Measurements from ENCODE around the gene BRD7. TPM values are rescaled to one million over a fixed set of nuclear protein-coding genes. Genes with fewer than 3 reads are reported as not detected.

Gene BRD7
- total and polyA plus RNA-seq, 2 of the 13 experiments (the other 11 are each of a cell fraction or from before 2014, with no cell fraction given): 82.3 to 149 TPM

DNA sequence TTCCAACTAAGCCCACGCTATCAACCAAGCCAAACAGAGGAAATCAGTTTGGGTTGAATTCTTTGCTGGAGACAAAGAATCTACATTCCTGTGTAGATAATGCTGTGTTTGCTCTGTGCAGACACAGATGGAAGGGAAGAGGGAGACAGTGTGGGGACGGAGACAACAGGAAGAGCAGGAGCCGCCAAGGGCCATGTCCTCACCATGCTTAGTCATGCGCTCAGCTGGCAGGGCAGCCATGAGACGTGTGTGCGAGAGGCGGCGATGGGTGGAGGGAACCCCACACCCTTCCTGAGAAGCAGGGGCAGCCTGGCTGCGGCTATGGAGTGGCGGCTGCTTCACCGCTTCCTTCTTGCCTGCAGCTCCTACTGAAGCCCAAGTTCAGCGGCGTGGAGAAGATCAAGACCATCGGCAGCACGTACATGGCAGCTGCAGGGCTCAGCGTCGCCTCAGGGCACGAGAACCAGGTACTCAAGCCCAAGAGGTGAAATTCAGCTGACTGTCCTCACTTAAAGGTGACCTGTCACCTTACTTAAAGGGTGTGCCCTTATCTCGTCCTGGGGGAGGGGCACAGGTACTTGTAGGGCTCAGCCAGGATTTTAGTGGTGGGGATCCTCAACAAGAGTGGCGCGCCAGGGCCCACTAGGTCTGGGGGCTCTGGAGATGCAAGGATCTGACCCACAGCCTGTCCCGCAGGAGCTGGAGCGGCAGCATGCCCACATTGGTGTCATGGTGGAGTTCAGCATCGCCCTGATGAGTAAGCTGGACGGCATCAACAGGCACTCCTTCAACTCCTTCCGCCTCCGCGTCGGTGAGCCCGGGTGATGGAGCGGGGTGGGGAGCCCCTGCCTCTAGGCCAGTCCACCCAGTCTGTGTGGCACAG lies 55.0 kb downstream of the BRD7 start (continued):
- TF ChIP-seq MAFG (CRISPR knock-in tag; IDR thresholded peaks at IDR 0.05) (no peak), FOSL1 (CRISPR knock-in tag; IDR thresholded peaks at IDR 0.05; ENCODE audit: borderline replicate concordance) (peak; percentile 35; the same call in 1 of the 2 replicates), GFI1 (CRISPR knock-in tag; IDR thresholded peaks at IDR 0.05; ENCODE audit: borderline replicate concordance) (peak; percentile 59; the same call in 1 of the 2 replicates), GATAD2A (CRISPR knock-in tag; IDR thresholded peaks at IDR 0.05) (0 out of 2 replicates have a peak, but pooled peaks have one; percentile 46), ATF3 (CRISPR knock-in tag; IDR thresholded peaks at IDR 0.05) (peak; percentile 80), SRSF4 (IDR thresholded peaks at IDR 0.05; ENCODE audit: low read depth, low read length, poor library complexity, severe bottlenecking) (no peak), SAP130 (CRISPR knock-in tag; IDR thresholded peaks at IDR 0.05; ENCODE audit: low read depth) (peak; percentile 82), AKNA (CRISPR knock-in tag; IDR thresholded peaks at IDR 0.05; ENCODE audit: borderline replicate concordance) (no peak), ZNF558 (CRISPR knock-in tag; IDR thresholded peaks at IDR 0.05; ENCODE audit: borderline replicate concordance) (no peak), RXRB (CRISPR knock-in tag; IDR thresholded peaks at IDR 0.05; ENCODE audit: borderline replicate concordance) (peak; percentile 74; the same call in 1 of the 2 replicates), RFXAP (CRISPR knock-in tag; IDR thresholded peaks at IDR 0.05; ENCODE audit: borderline replicate concordance) (0 out of 2 replicates have a peak, but pooled peaks have one; percentile 49), ZNF441 (CRISPR knock-in tag; IDR thresholded peaks at IDR 0.05; ENCODE audit: borderline replicate concordance) (no peak), ONECUT2 (CRISPR knock-in tag; IDR thresholded peaks at IDR 0.05) (no peak)
- TF ChIP-seq, protein P1, sequence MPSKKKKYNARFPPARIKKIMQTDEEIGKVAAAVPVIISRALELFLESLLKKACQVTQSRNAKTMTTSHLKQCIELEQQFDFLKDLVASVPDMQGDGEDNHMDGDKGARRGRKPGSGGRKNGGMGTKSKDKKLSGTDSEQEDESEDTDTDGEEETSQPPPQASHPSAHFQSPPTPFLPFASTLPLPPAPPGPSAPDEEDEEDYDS (CRISPR knock-in tag; IDR thresholded peaks at IDR 0.05): no peak
- TF ChIP-seq, protein P2, sequence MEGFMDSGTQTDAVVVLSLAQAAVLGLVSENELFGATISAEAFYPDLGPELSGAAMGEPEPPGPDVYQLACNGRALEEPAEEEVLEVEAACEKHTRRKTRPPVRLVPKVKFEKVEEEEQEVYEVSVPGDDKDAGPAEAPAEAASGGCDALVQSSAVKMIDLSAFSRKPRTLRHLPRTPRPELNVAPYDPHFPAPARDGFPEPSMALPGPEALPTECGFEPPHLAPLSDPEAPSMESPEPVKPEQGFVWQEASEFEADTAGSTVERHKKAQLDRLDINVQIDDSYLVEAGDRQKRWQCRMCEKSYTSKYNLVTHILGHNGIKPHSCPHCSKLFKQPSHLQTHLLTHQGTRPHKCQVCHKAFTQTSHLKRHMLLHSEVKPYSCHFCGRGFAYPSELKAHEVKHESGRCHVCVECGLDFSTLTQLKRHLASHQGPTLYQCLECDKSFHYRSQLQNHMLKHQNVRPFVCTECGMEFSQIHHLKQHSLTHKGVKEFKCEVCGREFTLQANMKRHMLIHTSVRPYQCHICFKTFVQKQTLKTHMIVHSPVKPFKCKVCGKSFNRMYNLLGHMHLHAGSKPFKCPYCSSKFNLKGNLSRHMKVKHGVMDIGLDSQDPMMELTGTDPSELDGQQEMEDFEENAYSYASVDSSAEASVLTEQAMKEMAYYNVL (CRISPR knock-in tag; IDR thresholded peaks at IDR 0.05; ENCODE audit: borderline replicate concordance): peak; percentile 82; the same call in 1 of the 2 replicates
- TF ChIP-seq, protein P3, sequence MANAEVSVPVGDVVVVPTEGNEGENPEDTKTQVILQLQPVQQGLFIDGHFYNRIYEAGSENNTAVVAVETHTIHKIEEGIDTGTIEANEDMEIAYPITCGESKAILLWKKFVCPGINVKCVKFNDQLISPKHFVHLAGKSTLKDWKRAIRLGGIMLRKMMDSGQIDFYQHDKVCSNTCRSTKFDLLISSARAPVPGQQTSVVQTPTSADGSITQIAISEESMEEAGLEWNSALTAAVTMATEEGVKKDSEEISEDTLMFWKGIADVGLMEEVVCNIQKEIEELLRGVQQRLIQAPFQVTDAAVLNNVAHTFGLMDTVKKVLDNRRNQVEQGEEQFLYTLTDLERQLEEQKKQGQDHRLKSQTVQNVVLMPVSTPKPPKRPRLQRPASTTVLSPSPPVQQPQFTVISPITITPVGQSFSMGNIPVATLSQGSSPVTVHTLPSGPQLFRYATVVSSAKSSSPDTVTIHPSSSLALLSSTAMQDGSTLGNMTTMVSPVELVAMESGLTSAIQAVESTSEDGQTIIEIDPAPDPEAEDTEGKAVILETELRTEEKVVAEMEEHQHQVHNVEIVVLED (CRISPR knock-in tag; IDR thresholded peaks at IDR 0.05; ENCODE audit: borderline replicate concordance): no peak
- TF ChIP-seq, protein P4, sequence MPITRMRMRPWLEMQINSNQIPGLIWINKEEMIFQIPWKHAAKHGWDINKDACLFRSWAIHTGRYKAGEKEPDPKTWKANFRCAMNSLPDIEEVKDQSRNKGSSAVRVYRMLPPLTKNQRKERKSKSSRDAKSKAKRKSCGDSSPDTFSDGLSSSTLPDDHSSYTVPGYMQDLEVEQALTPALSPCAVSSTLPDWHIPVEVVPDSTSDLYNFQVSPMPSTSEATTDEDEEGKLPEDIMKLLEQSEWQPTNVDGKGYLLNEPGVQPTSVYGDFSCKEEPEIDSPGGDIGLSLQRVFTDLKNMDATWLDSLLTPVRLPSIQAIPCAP (CRISPR knock-in tag; IDR thresholded peaks at IDR 0.05; ENCODE audit: low read depth): no peak

Data from HepG2 (cell line).